HG03342 (cell line): ENCODE data around the gene ANKAR.
"Not testable (repeated sequence)": the region's sequence is repeated elsewhere in the genome, so short reads cannot be mapped to it uniquely, and the experiment has no call there.

Experiments used
- ATAC-seq: cut with Tn5 transposase; IDR thresholded peaks from one replicate; pipeline ENCODE4 v1.9.1; 2021; ENCODE audit warnings: mild to moderate bottlenecking, moderate library complexity; ENCODE audit not compliant: unreplicated experiment

Gene ANKAR

GRCh38 chr2:189674374-189675112, at the start of gene ANKAR:
Gene ANKAR, plus strand, starts transcription at chr2:189674670. Its CDS starts 1,821 bp downstream, at chr2:189676491.
- ATAC-seq, result peak; percentile 94

GRCh38 chr2:189625636-189626035, 48.8 kb upstream of the ANKAR start:
- ATAC-seq, result no peak

- no peak for ATAC-seq
These were observed 46.7 kb upstream of the ANKAR start for GRCh38 chr2:189627789-189628188.

GRCh38 chr2:189628817-189629530, 45.5 kb upstream of the ANKAR start:
- ATAC-seq, result no peak

GRCh38 chr2:189629531-189630453, 44.7 kb upstream of the ANKAR start:
- ATAC-seq, result no peak

GRCh38 chr2:189631849-189632248, 42.6 kb upstream of the ANKAR start:
- no peak for ATAC-seq

GRCh38 chr2:189633392-189633811, 41.1 kb upstream of the ANKAR start:
- ATAC-seq, result no peak

GRCh38 chr2:189635353-189635752, 39.1 kb upstream of the ANKAR start:
- ATAC-seq, result no peak

- no peak for ATAC-seq
These were observed 36.0 kb upstream of the ANKAR start for GRCh38 chr2:189638301-189639006.

- no peak for ATAC-seq
These were observed 35.4 kb upstream of the ANKAR start for GRCh38 chr2:189639007-189639609.

- no peak for ATAC-seq
These were observed 33.5 kb upstream of the ANKAR start for GRCh38 chr2:189641002-189641401.

- no peak for ATAC-seq
These were observed 32.9 kb upstream of the ANKAR start for GRCh38 chr2:189641590-189641989.

- no peak for ATAC-seq
These were observed 27.9 kb upstream of the ANKAR start for GRCh38 chr2:189646521-189646920.

- ATAC-seq, result no peak
These were observed 25.5 kb upstream of the ANKAR start for GRCh38 chr2:189648846-189649509.

GRCh38 chr2:189651284-189651683, 23.2 kb upstream of the ANKAR start:
- ATAC-seq, result no peak

- not testable (repeated sequence) for ATAC-seq
These were observed 21.0 kb upstream of the ANKAR start for GRCh38 chr2:189653464-189653863.

- ATAC-seq, result no peak
These were observed 19.8 kb upstream of the ANKAR start for GRCh38 chr2:189654641-189655040.

- no peak for ATAC-seq
These were observed 16.6 kb upstream of the ANKAR start for GRCh38 chr2:189657867-189658266.

GRCh38 chr2:189658306-189659212, 15.9 kb upstream of the ANKAR start:
- ATAC-seq, result no peak
